Esophagus squamous epithelium (tissue), 5 donors: ENCODE measurements around the gene DNAI7. TPM values are rescaled to one million over a fixed set of nuclear protein-coding genes. Genes with fewer than 3 reads are reported as not detected.

Experiments used
- DNase-seq: peaks from one replicate; lab custom pipeline; 2025; lab: John Stamatoyannopoulos, UW
- H3K27ac ChIP-seq, 4 donors: fragments of 200-600 bp; sonication (generic); one replicate each; pipeline ENCODE4 v1.5.1; 2016 to 2019; ENCODE audit warnings: mild to moderate bottlenecking in 1 of 4
- H3K27me3 ChIP-seq, 4 donors: fragments of 200-600 bp; sonication (generic); 1 replicate in 3 of 4; 2 replicates in 1 of 4; pipeline versions ENCODE4 v1.5.1 to v1.6.0; 2017 to 2021; ENCODE audit warnings: antibody characterized with exemption in 1 of 4
- H3K36me3 ChIP-seq, 3 donors: fragments of 200-600 bp; sonication (generic); one replicate each; pipeline ENCODE4 v1.5.1; 2016 to 2019
- H3K4me1 ChIP-seq, 3 donors: fragments of 200-600 bp; sonication (generic); one replicate each; pipeline ENCODE4 v1.5.1; 2017 to 2019
- H3K4me3 ChIP-seq, 4 donors: fragments of 200-600 bp; sonication (generic); 1 replicate in 3 of 4; 2 replicates in 1 of 4; pipeline ENCODE4 v1.5.1; 2016 to 2019; ENCODE audit warnings: mild to moderate bottlenecking in 2 of 4, moderate library complexity in 1 of 4
- H3K9me3 ChIP-seq, 3 donors: fragments of 200-600 bp; sonication (generic); one replicate each; pipeline ENCODE4 v1.5.1; 2016 to 2019
- POLR2A ChIP-seq, 4 donors: fragments of 450-650 bp; IDR thresholded peaks; one replicate each; pipeline ENCODE4 v1.6.1; 2017; ENCODE audit warnings: antibody characterized with exemption in 4 of 4, mild to moderate bottlenecking in 4 of 4, moderate library complexity in 3 of 4
- WGBS, 2 donors: methylation state at CpG; one replicate each; pipeline ENCODE4 v1.1.5; 2018; 5-methylcytosine and 5-hydroxymethylcytosine counted together
- intact Hi-C: fragments of 100-400 bp; cut with DNase I; formaldehyde crosslinking; loops from one replicate; pipeline ENCODE4 v1.15.0; 2022
- total RNA-seq, 4 donors: library from RNA; depleted of rRNA; stranded (reverse); fragments of >200 nt; gene quantifications; one replicate each; pipeline ENCODE4 v1.1.0, GENCODE V29; 2016
- TF ChIP-seq, protein P1 (sequence below), 6 experiments: fragments of 450-650 bp in 4 of 6; fragments of 200-600 bp in 2 of 6; sonication (generic) in 2 of 6; IDR thresholded peaks; one replicate each; pipeline ENCODE4 v1.5.1; 2016 to 2019; ENCODE audit warnings: antibody characterized with exemption in 6 of 6, mild to moderate bottlenecking in 4 of 6, moderate library complexity in 4 of 6
- donor health status: DM: yes; HTN: yes; CAD: no.

Gene DNAI7
- total RNA-seq, 4 donors from 2014 or later: not detected

DNA sequence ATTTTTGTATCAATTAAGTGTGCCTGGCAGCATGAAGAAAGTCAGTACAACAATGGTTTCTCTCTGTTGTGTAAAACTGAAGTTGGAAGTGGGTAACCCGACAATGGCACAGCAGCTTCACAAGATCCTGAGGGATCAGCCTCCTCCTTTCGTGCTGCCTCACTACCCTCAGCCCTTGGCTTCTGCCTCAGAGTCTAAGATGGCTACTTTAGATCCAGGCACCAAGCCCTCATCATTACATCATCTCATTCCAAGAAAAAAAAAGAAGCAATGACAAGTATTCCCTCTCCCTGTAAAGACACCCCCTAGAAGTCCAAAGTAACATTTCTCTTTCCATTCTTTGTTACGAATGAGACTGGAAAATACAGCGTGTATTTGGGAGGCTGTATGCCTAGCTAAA lies 92.6 kb downstream of the DNAI7 start:
- WGBS, 2 donors: 69 to 89% methylated on average over 3 to 4 of the region's 4 CpGs

DNA sequence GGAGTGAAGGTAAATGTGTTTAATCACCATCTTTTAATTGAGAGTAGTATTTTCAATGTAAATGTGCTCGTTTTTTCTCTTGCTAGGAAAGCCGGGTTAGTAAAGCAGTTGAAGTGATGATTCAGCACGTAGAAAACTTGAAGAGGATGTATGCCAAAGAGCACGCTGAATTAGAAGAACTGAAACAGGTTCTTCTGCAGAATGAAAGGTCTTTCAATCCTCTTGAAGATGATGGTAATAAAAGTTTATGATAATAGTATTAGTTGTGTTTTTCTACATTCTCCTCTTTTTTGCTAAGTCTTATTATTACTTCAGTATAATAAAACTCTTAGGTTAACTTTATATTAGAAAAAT lies 93.9 kb downstream of the DNAI7 start:
- 26 to 33% methylated on average over 4 of the region's 4 CpGs for WGBS, 2 donors
- Histone ChIP-seq H3K9me3 (no peaks in the 10 kb centered on the region), H3K4me3 (no peak overlapping the region), H3K27me3 (no peaks in the 10 kb centered on the region), H3K4me1 (peaks cover 0 to 4% (median 0%) of the 10 kb centered on the region in 3 donors), H3K27ac (no peak overlapping the region), H3K36me3 (peaks cover 0 to 12% (median 0%) of the 10 kb centered on the region in 3 donors)
- DNase-seq: no peak
- no peak for TF ChIP-seq POLR2A (IDR thresholded peaks at IDR 0.05)
- TF ChIP-seq, protein P1, sequence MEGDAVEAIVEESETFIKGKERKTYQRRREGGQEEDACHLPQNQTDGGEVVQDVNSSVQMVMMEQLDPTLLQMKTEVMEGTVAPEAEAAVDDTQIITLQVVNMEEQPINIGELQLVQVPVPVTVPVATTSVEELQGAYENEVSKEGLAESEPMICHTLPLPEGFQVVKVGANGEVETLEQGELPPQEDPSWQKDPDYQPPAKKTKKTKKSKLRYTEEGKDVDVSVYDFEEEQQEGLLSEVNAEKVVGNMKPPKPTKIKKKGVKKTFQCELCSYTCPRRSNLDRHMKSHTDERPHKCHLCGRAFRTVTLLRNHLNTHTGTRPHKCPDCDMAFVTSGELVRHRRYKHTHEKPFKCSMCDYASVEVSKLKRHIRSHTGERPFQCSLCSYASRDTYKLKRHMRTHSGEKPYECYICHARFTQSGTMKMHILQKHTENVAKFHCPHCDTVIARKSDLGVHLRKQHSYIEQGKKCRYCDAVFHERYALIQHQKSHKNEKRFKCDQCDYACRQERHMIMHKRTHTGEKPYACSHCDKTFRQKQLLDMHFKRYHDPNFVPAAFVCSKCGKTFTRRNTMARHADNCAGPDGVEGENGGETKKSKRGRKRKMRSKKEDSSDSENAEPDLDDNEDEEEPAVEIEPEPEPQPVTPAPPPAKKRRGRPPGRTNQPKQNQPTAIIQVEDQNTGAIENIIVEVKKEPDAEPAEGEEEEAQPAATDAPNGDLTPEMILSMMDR (IDR thresholded peaks at IDR 0.05): no peak
- intact Hi-C loops: no loop called here

More for the DNA sequence above, 92.6 kb downstream of the DNAI7 start:
- no peak for DNase-seq
- Histone ChIP-seq H3K27me3 (no peaks in the 10 kb centered on the region), H3K4me3 (no peak overlapping the region), H3K9me3 (no peaks in the 10 kb centered on the region), H3K36me3 (peaks cover 0 to 12% (median 0%) of the 10 kb centered on the region in 3 donors), H3K27ac (no peak overlapping the region), H3K4me1 (peaks cover 0 to 4% (median 0%) of the 10 kb centered on the region in 3 donors)
- TF ChIP-seq, protein P1 (IDR thresholded peaks at IDR 0.05): no peak
- no peak for TF ChIP-seq POLR2A (IDR thresholded peaks at IDR 0.05)
- intact Hi-C loops: no loop called here

DNA sequence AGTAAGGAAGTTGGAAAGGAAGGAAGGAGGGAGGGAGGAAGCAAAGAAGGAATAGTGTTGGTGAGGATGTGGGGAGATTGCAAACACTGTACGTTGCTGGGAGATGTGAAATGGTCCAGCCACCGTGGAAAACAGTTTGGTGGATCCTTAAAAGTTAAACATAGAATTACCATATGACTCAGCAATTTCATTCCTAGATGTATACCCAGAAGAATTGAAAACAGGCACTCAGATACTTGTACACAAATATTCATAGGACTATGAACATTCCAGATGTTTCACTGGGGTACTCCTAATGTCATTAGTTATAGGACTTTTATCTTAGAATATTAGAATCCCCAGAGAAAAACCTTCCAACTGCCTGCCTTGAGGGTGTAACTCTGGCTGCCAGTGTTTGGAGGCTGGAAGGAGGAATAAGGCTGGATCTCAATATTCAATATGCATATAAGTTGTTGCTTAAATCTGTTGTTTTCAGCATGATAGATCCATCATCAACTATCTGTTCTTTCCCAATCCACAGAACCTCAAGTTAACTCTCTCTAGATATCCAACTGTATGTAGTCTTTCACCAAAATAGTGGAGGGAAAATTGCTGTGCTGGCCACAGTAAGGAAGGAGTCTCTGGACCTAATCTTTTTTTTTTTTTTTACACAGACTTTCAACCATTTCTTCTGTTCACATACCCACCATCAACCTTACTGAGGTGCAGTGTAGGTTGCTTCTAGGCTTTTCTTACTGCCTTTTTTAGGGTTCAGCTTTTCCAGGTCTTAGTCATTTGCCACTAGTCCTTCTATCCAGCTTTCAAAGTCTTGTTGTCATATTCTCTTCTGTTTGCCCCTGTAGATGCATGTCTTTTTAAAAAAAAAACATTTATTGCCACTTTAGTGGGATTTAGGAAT lies 94.5 kb downstream of the DNAI7 start:
- Histone ChIP-seq H3K4me3 (no peak overlapping the region), H3K27me3 (no peaks in the 10 kb centered on the region), H3K36me3 (peaks cover 0 to 12% (median 0%) of the 10 kb centered on the region in 3 donors), H3K9me3 (no peaks in the 10 kb centered on the region), H3K27ac (no peak overlapping the region), H3K4me1 (peaks cover 0 to 4% (median 0%) of the 10 kb centered on the region in 3 donors)
- DNase-seq: no peak
- TF ChIP-seq, protein P1 (IDR thresholded peaks at IDR 0.05): no peak
- TF ChIP-seq POLR2A (IDR thresholded peaks at IDR 0.05): no peak
- intact Hi-C loops: no loop called here
- WGBS, 2 donors: 56 to 60% methylated on average over 2 of the region's 2 CpGs

DNA sequence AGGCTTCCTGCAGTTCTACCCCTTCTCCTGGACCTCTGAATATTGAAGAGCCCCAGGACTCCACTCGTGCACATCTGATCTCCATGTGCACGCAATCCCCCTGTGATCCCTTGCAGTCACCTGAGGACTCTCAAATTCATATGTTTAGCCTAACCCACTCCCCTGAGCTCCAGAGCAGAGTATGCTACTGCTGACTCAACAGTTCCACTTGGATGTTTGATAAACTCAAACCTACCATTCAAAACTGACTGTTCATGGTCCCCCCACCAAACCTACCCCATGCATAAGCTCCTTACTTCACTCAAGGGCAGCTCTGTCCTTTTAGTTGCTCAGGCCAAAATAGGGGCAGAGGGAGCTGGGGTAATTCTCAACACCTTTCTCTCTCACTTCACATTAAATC lies 96.0 kb downstream of the DNAI7 start:
- WGBS, 2 donors: 85% methylated on average over 2 of the region's 2 CpGs
- Histone ChIP-seq H3K36me3 (peaks cover 0 to 12% (median 0%) of the 10 kb centered on the region in 3 donors), H3K27me3 (no peaks in the 10 kb centered on the region), H3K4me1 (peaks cover 0 to 4% (median 0%) of the 10 kb centered on the region in 3 donors), H3K27ac (no peak overlapping the region), H3K4me3 (no peak overlapping the region), H3K9me3 (peaks cover 0 to 5% (median 0%) of the 10 kb centered on the region in 3 donors)
- TF ChIP-seq POLR2A (IDR thresholded peaks at IDR 0.05): no peak
- TF ChIP-seq, protein P1 (IDR thresholded peaks at IDR 0.05): no peak
- intact Hi-C loops: no loop called here
- DNase-seq: no peak

DNA sequence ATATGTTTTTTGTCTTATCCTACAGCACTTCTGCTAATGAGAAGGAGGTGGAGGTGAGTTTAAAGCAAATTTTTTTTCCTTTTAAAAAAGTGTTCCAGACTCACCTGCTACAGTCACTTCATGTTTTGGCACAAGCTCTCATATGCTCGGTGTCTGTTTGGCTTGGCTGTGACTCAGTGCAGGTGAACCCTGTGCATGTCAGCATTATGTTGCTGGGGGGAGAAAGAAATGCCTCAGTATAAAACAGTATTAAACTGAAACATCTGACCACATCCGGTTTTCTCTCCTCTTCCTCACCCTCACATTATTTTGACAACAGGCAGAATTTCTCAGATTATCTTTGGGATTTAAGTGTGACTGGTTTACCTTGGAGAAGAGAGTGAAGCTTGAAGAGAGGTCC lies 105.2 kb downstream of the DNAI7 start:
- DNase-seq: no peak
- intact Hi-C loops: no loop called here
- H3K27ac ChIP-seq: no peak overlapping the region
- WGBS, 2 donors: 7 to 19% methylated on average over 2 of the region's 2 CpGs
- peaks cover 0 to 5% (median 0%) of the 10 kb centered on the region in 3 donors for H3K9me3 ChIP-seq
- H3K4me3 ChIP-seq: no peak overlapping the region
- H3K36me3 ChIP-seq: no peaks in the 10 kb centered on the region
- TF ChIP-seq POLR2A (IDR thresholded peaks at IDR 0.05): no peak
- TF ChIP-seq, protein P1 (IDR thresholded peaks at IDR 0.05): no peak
- H3K27me3 ChIP-seq: no peaks in the 10 kb centered on the region
- H3K4me1 ChIP-seq: peaks cover 0 to 10% (median 0%) of the 10 kb centered on the region in 3 donors
